Astrocyte (in vitro differentiated cells and primary cell): ENCODE measurements around the gene GZMM.

Experiments used
- CTCF ChIP-seq: IDR thresholded peaks from 2 replicates; pipeline ENCODE4 v1.5.1; 2011; ENCODE audit warnings: low read depth, mild to moderate bottlenecking, inconsistent platforms, low read length, moderate library complexity; ENCODE audit not compliant: insufficient read depth
- EZH2 ChIP-seq: IDR thresholded peaks from 2 replicates; pipeline ENCODE4 v1.6.1; 2012; ENCODE audit warnings: mild to moderate bottlenecking, low read length, inconsistent platforms; ENCODE audit not compliant: insufficient read depth

GRCh38 chr19:590750-591098, 46.9 kb downstream of the GZMM start:
- TF ChIP-seq CTCF (no peak), EZH2 (no peak)
